Activated CD8-positive, alpha-beta memory T cell treated with anti-CD3 and anti-CD28 coated beads, Interleukin-2, amount 50 U/mL, for 1 hour (primary cell): ENCODE measurements around the gene SPECC1.
"Not testable (repeated sequence)": the region's sequence is repeated elsewhere in the genome, so short reads cannot be mapped to it uniquely, and the experiment has no call there.

Source experiments
- DNase-seq: peaks from one replicate; pipeline ENCODE4 v3.0.0-alpha.2; 2020; ENCODE audit errors: extremely low read depth

Gene SPECC1

GRCh38 chr17:20092973-20093626 lies 83.9 kb downstream of the SPECC1 start:
- no peak for DNase-seq

GRCh38 chr17:20094777-20095176 lies 85.6 kb downstream of the SPECC1 start:
- no peak for DNase-seq

- DNase-seq: no peak
Measured at GRCh38 chr17:20095336-20096080, 86.3 kb downstream of the SPECC1 start.

GRCh38 chr17:20096430-20096829 lies 87.3 kb downstream of the SPECC1 start:
- no peak for DNase-seq

- DNase-seq: no peak
Measured at GRCh38 chr17:20097330-20097729, 88.2 kb downstream of the SPECC1 start.

GRCh38 chr17:20098314-20098713 lies 89.2 kb downstream of the SPECC1 start:
- DNase-seq: no peak

- DNase-seq: not testable (repeated sequence)
Measured at GRCh38 chr17:20100806-20101205, 91.6 kb downstream of the SPECC1 start.

GRCh38 chr17:20103454-20104446 lies 94.6 kb downstream of the SPECC1 start:
- DNase-seq: no peak

- DNase-seq: no peak
Measured at GRCh38 chr17:20105539-20106280, 96.6 kb downstream of the SPECC1 start.

GRCh38 chr17:20106446-20106845 lies 97.3 kb downstream of the SPECC1 start:
- not testable (repeated sequence) for DNase-seq

GRCh38 chr17:20109076-20109475 lies 99.9 kb downstream of the SPECC1 start:
- DNase-seq: no peak

GRCh38 chr17:20111538-20111937 lies 102.4 kb downstream of the SPECC1 start:
- no peak for DNase-seq

- no peak for DNase-seq
Measured at GRCh38 chr17:20114466-20114865, 105.3 kb downstream of the SPECC1 start.

- peak; percentile 37 for DNase-seq
Measured at GRCh38 chr17:20116683-20117309, 107.6 kb downstream of the SPECC1 start.

- DNase-seq: no peak
Measured at GRCh38 chr17:20118280-20118679, 109.1 kb downstream of the SPECC1 start.

- no peak for DNase-seq
Measured at GRCh38 chr17:20120836-20121235, 111.7 kb downstream of the SPECC1 start.

GRCh38 chr17:20121359-20122253 lies 112.4 kb downstream of the SPECC1 start:
- peak; percentile 28 for DNase-seq

GRCh38 chr17:20122254-20122879 lies 113.2 kb downstream of the SPECC1 start:
- DNase-seq: no peak

GRCh38 chr17:20123209-20123608 lies 114.0 kb downstream of the SPECC1 start:
- DNase-seq: no peak
